ENCODE data around the gene SH3RF3.

The SH3RF3 gene

GRCh38 chr2:109410039-109410815 is 281.2 kb downstream of the SH3RF3 start:
- Histone ChIP-seq H3K36me3 (ENCODE audit: insufficient read depth, low read length) (no peaks in the 10 kb centered on the region), H3K9me3 (ENCODE audit: low read length) (no peaks in the 10 kb centered on the region), H3K27me3 (ENCODE audit: insufficient read depth, low read length) (peaks cover 4% of the 10 kb centered on the region), H2AFZ (ENCODE audit: low read depth, low read length) (no peak overlapping the region), H3K4me1 (ENCODE audit: insufficient read depth, low read length) (peaks cover 14% of the 10 kb centered on the region), H3K4me3 (ENCODE audit: low read length) (no peak overlapping the region)

DNA sequence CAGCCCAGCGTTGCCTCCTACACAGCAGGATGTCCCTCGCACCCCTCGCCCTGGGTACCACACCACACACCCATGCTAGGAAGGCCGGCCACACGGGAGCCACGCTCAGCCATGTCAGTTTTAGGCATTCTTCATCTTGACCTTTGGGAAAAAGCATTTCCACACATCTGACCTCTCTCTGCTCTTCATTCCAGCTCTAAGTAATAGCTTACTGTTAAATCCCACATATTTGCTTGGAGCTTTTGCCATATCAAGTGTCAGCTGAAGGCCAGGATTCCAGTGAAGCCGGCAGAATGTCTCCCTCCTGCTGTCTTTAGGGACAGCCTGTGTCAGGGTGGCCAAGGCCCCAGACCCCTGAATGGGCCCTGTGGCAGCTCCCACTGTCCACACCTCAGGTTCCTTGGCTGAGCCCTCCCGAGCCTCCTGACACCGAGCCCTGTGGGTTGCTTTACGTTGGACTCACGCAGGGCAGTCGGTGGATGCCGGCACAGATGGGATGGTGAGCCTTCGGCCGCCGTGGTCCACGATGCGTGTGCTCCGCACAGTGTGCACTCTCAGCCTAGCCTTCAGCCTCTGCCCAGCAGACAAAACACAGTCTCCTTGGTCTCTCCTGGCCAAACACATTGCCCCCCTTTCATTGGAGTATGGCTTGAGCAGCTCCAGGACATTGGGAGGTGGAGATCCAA is 282.8 kb downstream of the SH3RF3 start:
- H2AFZ ChIP-seq (ENCODE audit: low read depth, low read length), result no peak overlapping the region
- H3K9me3 ChIP-seq (ENCODE audit: low read length), result no peaks in the 10 kb centered on the region
- H3K4me1 ChIP-seq (ENCODE audit: insufficient read depth, low read length), result peaks cover 14% of the 10 kb centered on the region
- H3K36me3 ChIP-seq (ENCODE audit: insufficient read depth, low read length), result no peaks in the 10 kb centered on the region
- H3K27me3 ChIP-seq (ENCODE audit: insufficient read depth, low read length), result peaks cover 4% of the 10 kb centered on the region
- no peak overlapping the region for H3K4me3 ChIP-seq (ENCODE audit: low read length)

DNA sequence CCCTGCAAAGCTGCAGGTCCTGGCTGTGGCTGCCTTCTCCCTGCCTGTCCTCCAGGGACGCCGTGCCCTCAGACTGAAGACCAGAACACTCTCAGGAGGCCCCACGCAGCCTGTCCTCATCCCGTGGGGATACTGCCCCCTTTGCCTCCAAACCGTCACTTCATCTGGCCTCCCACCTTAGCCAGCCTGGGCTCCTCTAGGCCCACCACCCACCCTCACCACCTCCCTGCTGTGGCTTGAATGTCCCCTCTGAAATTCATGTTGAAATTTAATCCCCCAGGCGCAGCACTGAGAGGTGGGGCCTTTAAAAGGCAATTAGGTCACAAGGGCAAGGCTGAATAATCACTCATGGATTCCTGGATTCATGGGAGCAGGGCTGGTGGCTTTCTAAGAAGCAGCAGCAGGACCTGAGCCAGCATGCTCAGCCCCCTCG is 286.6 kb downstream of the SH3RF3 start:
- H3K4me1 ChIP-seq (ENCODE audit: insufficient read depth, low read length), result peaks cover under 1% of the 10 kb centered on the region
- no peaks in the 10 kb centered on the region for H3K36me3 ChIP-seq (ENCODE audit: insufficient read depth, low read length)
- H3K4me3 ChIP-seq (ENCODE audit: low read length), result no peak overlapping the region
- H3K27me3 ChIP-seq (ENCODE audit: insufficient read depth, low read length), result no peaks in the 10 kb centered on the region
- H2AFZ ChIP-seq (ENCODE audit: low read depth, low read length), result no peak overlapping the region
- H3K9me3 ChIP-seq (ENCODE audit: low read length), result no peaks in the 10 kb centered on the region

DNA sequence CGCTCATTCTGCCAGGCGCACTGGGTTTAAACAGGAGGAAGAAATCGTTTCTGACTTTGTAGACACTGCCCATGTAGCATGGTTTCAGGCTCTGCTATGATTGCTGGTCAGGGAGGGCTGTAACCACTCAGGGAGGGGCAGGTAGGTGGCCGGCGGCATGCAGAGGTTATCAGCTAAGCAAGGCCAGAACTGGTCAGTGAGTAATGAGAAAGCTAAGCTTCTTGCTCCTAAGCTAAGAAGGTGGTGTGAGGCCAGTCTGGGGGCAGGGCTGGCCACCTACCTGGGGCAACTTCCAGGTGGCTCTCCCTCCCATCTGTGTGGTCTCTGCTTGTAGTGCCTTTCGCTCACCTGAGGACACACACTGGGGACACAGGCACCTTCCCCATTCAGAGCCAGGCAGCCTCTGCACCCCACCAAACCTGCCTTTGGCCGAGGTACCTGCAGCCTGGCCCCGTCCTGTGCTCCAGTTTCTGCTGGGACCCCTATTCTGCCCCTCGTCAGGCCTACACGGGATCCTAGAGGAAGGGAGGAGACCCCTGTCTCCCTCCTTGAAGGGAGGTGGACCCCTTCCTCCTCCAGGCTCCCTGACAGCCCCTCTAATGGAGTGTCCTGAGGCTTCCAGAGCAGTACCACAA is 288.8 kb downstream of the SH3RF3 start:
- no peak overlapping the region for H3K4me3 ChIP-seq (ENCODE audit: low read length)
- H3K4me1 ChIP-seq (ENCODE audit: insufficient read depth, low read length), result no peaks in the 10 kb centered on the region
- no peak overlapping the region for H2AFZ ChIP-seq (ENCODE audit: low read depth, low read length)
- H3K36me3 ChIP-seq (ENCODE audit: insufficient read depth, low read length), result no peaks in the 10 kb centered on the region
- H3K27me3 ChIP-seq (ENCODE audit: insufficient read depth, low read length), result no peaks in the 10 kb centered on the region
- no peaks in the 10 kb centered on the region for H3K9me3 ChIP-seq (ENCODE audit: low read length)

- Histone ChIP-seq H3K27me3 (ENCODE audit: insufficient read depth, low read length) (no peaks in the 10 kb centered on the region), H3K9me3 (ENCODE audit: low read length) (no peaks in the 10 kb centered on the region), H3K4me1 (ENCODE audit: insufficient read depth, low read length) (no peaks in the 10 kb centered on the region), H3K4me3 (ENCODE audit: low read length) (no peak overlapping the region), H3K36me3 (ENCODE audit: insufficient read depth, low read length) (no peaks in the 10 kb centered on the region), H2AFZ (ENCODE audit: low read depth, low read length) (no peak overlapping the region)
Observed at GRCh38 chr2:109418716-109419115, 289.7 kb downstream of the SH3RF3 start.

GRCh38 chr2:109419171-109419756 is 290.3 kb downstream of the SH3RF3 start:
- Histone ChIP-seq H3K4me3 (ENCODE audit: low read length) (no peak overlapping the region), H3K27me3 (ENCODE audit: insufficient read depth, low read length) (no peaks in the 10 kb centered on the region), H3K9me3 (ENCODE audit: low read length) (no peaks in the 10 kb centered on the region), H2AFZ (ENCODE audit: low read depth, low read length) (no peak overlapping the region), H3K4me1 (ENCODE audit: insufficient read depth, low read length) (no peaks in the 10 kb centered on the region), H3K36me3 (ENCODE audit: insufficient read depth, low read length) (no peaks in the 10 kb centered on the region)

DNA sequence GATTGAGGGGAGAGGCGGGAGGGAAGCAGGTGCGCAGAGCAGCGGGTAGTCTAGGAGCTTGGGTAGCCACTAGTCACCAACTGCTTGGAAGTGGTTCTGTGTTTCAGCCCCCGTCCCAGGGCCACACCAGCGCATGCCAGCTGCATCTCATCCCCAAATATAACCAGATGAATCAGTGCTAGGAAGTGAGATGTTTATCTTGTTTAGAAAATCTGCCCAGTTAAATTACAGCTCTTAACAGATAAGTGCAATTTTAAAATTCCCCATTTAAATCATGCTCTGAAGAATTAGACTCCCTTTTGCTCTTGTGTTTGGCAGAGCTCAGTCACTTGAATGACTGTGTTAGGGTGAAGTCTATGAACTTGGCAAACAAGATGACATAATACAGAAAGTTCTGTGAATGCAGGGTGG is 291.0 kb downstream of the SH3RF3 start:
- Histone ChIP-seq H2AFZ (ENCODE audit: low read depth, low read length) (no peak overlapping the region), H3K4me3 (ENCODE audit: low read length) (no peak overlapping the region), H3K4me1 (ENCODE audit: insufficient read depth, low read length) (no peaks in the 10 kb centered on the region), H3K27me3 (ENCODE audit: insufficient read depth, low read length) (no peaks in the 10 kb centered on the region), H3K9me3 (ENCODE audit: low read length) (no peaks in the 10 kb centered on the region), H3K36me3 (ENCODE audit: insufficient read depth, low read length) (no peaks in the 10 kb centered on the region)

DNA sequence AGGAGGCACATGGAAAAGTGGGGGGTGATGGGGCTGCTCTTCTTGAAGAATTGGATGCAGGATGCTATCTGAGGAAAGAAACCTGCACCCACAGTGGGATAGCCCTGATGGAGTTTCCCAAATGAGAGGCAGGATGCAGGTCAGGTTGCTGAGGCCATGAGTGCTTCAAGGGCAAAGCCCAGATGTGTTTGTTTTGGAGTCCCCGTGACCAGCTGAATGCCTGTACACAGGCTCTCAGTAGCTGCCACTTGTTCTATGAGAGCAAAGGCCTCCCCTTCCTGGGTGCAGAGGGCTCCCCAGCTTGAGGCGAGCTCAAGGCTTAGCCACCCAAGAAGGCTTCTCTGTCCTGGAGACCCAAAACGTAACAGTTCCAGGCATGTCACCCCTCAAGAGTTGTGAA is 292.1 kb downstream of the SH3RF3 start:
- Histone ChIP-seq H3K9me3 (ENCODE audit: low read length) (no peaks in the 10 kb centered on the region), H3K4me1 (ENCODE audit: insufficient read depth, low read length) (no peaks in the 10 kb centered on the region), H2AFZ (ENCODE audit: low read depth, low read length) (no peak overlapping the region), H3K36me3 (ENCODE audit: insufficient read depth, low read length) (no peaks in the 10 kb centered on the region), H3K4me3 (ENCODE audit: low read length) (no peak overlapping the region), H3K27me3 (ENCODE audit: insufficient read depth, low read length) (no peaks in the 10 kb centered on the region)

- Histone ChIP-seq H2AFZ (ENCODE audit: low read depth, low read length) (no peak overlapping the region), H3K4me1 (ENCODE audit: insufficient read depth, low read length) (no peaks in the 10 kb centered on the region), H3K36me3 (ENCODE audit: insufficient read depth, low read length) (no peaks in the 10 kb centered on the region), H3K27me3 (ENCODE audit: insufficient read depth, low read length) (no peaks in the 10 kb centered on the region), H3K9me3 (ENCODE audit: low read length) (no peaks in the 10 kb centered on the region), H3K4me3 (ENCODE audit: low read length) (no peak overlapping the region)
Observed at GRCh38 chr2:109421642-109422041, 292.6 kb downstream of the SH3RF3 start.

- no peaks in the 10 kb centered on the region for H3K36me3 ChIP-seq (ENCODE audit: insufficient read depth, low read length)
- no peaks in the 10 kb centered on the region for H3K27me3 ChIP-seq (ENCODE audit: insufficient read depth, low read length)
- no peak overlapping the region for H2AFZ ChIP-seq (ENCODE audit: low read depth, low read length)
- no peak overlapping the region for H3K4me3 ChIP-seq (ENCODE audit: low read length)
- H3K4me1 ChIP-seq (ENCODE audit: insufficient read depth, low read length), result no peaks in the 10 kb centered on the region
- no peaks in the 10 kb centered on the region for H3K9me3 ChIP-seq (ENCODE audit: low read length)
Observed at GRCh38 chr2:109422071-109422757, 293.2 kb downstream of the SH3RF3 start.

GRCh38 chr2:109422758-109423500 is 293.9 kb downstream of the SH3RF3 start:
- H2AFZ ChIP-seq (ENCODE audit: low read depth, low read length), result no peak overlapping the region
- H3K9me3 ChIP-seq (ENCODE audit: low read length), result no peaks in the 10 kb centered on the region
- no peaks in the 10 kb centered on the region for H3K27me3 ChIP-seq (ENCODE audit: insufficient read depth, low read length)
- no peaks in the 10 kb centered on the region for H3K36me3 ChIP-seq (ENCODE audit: insufficient read depth, low read length)
- no peaks in the 10 kb centered on the region for H3K4me1 ChIP-seq (ENCODE audit: insufficient read depth, low read length)
- H3K4me3 ChIP-seq (ENCODE audit: low read length), result no peak overlapping the region
